Measurements from ENCODE around the gene IL25.
"Not testable (repeated sequence)": the region's sequence is repeated elsewhere in the genome, so short reads cannot be mapped to it uniquely, and the experiment has no call there.

The IL25 gene

GRCh38 chr14:23411563-23412525 lies 39.2 kb downstream of the IL25 start:
- no peak for DNase-seq

GRCh38 chr14:23413681-23414080 lies 41.1 kb downstream of the IL25 start:
- DNase-seq: no peak

- no peak for DNase-seq
These were observed 41.6 kb downstream of the IL25 start for GRCh38 chr14:23414254-23414653.

GRCh38 chr14:23414906-23415820 lies 42.6 kb downstream of the IL25 start:
- no peak for DNase-seq

GRCh38 chr14:23415821-23416778 lies 43.5 kb downstream of the IL25 start:
- DNase-seq: no peak

- DNase-seq: no peak
These were observed 44.2 kb downstream of the IL25 start for GRCh38 chr14:23416801-23417200.

GRCh38 chr14:23417269-23417668 lies 44.7 kb downstream of the IL25 start:
- not testable (repeated sequence) for DNase-seq

- DNase-seq: no peak
These were observed 45.4 kb downstream of the IL25 start for GRCh38 chr14:23418021-23418420.

GRCh38 chr14:23419646-23420045 lies 47.0 kb downstream of the IL25 start:
- not testable (repeated sequence) for DNase-seq

GRCh38 chr14:23421594-23421993 lies 49.0 kb downstream of the IL25 start:
- no peak for DNase-seq

- no peak for DNase-seq
These were observed 51.0 kb downstream of the IL25 start for GRCh38 chr14:23423657-23424056.

GRCh38 chr14:23425169-23425568 lies 52.6 kb downstream of the IL25 start:
- no peak for DNase-seq

- DNase-seq: not testable (repeated sequence)
These were observed 53.2 kb downstream of the IL25 start for GRCh38 chr14:23425798-23426197.
